Ascending aorta (tissue), 2 donors: ENCODE results near the gene TMEM18. TPM values are rescaled to one million over a fixed set of nuclear protein-coding genes. Genes with fewer than 3 reads are reported as not detected.
"Not testable (repeated sequence)": the region's sequence is repeated elsewhere in the genome, so short reads cannot be mapped to it uniquely, and the experiment has no call there.

ENCODE experiments used
- DNase-seq, 2 donors: peaks; one replicate each; pipeline ENCODE4 v3.0.0-alpha.2; 2019; ENCODE audit warnings: low spot score in 2 of 2
- H3K27ac ChIP-seq, 2 donors: fragments of 200-600 bp; sonication (generic); one replicate each; pipeline ENCODE4 v1.5.1; 2016 to 2017; ENCODE audit warnings: mild to moderate bottlenecking in 1 of 2
- H3K27me3 ChIP-seq: fragments of 200-600 bp; sonication (generic); one replicate; pipeline ENCODE4 v1.5.1; 2017
- H3K36me3 ChIP-seq, 2 donors: fragments of 200-600 bp; sonication (generic); one replicate each; pipeline ENCODE4 v1.5.1; 2016
- H3K4me1 ChIP-seq, 2 donors: fragments of 200-600 bp; sonication (generic); one replicate each; pipeline ENCODE4 v1.5.1; 2016 to 2017; ENCODE audit warnings: mild to moderate bottlenecking in 1 of 2
- H3K4me3 ChIP-seq, 2 donors: fragments of 200-600 bp; sonication (generic); one replicate each; pipeline ENCODE4 v1.5.1; 2016 to 2017; ENCODE audit warnings: mild to moderate bottlenecking in 1 of 2
- H3K9me3 ChIP-seq, 2 donors: fragments of 200-600 bp; sonication (generic); one replicate each; pipeline ENCODE4 v1.5.1; 2016
- intact Hi-C: fragments of 100-400 bp; cut with DNase I; formaldehyde crosslinking; loops from one replicate; pipeline ENCODE4 v1.15.1; 2023
- total RNA-seq: library from RNA; depleted of rRNA; stranded (reverse); fragments of >200 nt; gene quantifications from one replicate; pipeline ENCODE4 v1.1.0, GENCODE V29; 2016
- TF ChIP-seq, protein P1 (sequence below), 3 experiments: fragments of 200-600 bp in 2 of 3; fragments of 450-650 bp in 1 of 3; sonication (generic) in 2 of 3; IDR thresholded peaks; one replicate each; pipeline ENCODE4 v1.5.1; 2016 to 2019; ENCODE audit warnings: antibody characterized with exemption in 3 of 3, mild to moderate bottlenecking in 1 of 3, moderate library complexity in 1 of 3

TMEM18 gene
- total RNA-seq, 1 donor from 2014 or later: 6.4 TPM

GRCh38 chr2:688504-689076 is 11.4 kb upstream of the TMEM18 start:
- H3K36me3 ChIP-seq: no peaks in the 10 kb centered on the region
- no peak for DNase-seq
- H3K4me3 ChIP-seq: no peak overlapping the region
- peaks cover 5 to 11% of the 10 kb centered on the region in 2 donors for H3K4me1 ChIP-seq
- peak overlapping the region in 1 of 2 donors; percentile 35 for H3K27ac ChIP-seq
- no peaks in the 10 kb centered on the region for H3K27me3 ChIP-seq
- no peaks in the 10 kb centered on the region for H3K9me3 ChIP-seq
- intact Hi-C loops: loop anchor here (1.0 kb wide), 1 partner anchor 11 kb away; the partner anchor contains the start of gene TMEM18
- TF ChIP-seq, protein P1, sequence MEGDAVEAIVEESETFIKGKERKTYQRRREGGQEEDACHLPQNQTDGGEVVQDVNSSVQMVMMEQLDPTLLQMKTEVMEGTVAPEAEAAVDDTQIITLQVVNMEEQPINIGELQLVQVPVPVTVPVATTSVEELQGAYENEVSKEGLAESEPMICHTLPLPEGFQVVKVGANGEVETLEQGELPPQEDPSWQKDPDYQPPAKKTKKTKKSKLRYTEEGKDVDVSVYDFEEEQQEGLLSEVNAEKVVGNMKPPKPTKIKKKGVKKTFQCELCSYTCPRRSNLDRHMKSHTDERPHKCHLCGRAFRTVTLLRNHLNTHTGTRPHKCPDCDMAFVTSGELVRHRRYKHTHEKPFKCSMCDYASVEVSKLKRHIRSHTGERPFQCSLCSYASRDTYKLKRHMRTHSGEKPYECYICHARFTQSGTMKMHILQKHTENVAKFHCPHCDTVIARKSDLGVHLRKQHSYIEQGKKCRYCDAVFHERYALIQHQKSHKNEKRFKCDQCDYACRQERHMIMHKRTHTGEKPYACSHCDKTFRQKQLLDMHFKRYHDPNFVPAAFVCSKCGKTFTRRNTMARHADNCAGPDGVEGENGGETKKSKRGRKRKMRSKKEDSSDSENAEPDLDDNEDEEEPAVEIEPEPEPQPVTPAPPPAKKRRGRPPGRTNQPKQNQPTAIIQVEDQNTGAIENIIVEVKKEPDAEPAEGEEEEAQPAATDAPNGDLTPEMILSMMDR (IDR thresholded peaks at IDR 0.05): no peak

DNA sequence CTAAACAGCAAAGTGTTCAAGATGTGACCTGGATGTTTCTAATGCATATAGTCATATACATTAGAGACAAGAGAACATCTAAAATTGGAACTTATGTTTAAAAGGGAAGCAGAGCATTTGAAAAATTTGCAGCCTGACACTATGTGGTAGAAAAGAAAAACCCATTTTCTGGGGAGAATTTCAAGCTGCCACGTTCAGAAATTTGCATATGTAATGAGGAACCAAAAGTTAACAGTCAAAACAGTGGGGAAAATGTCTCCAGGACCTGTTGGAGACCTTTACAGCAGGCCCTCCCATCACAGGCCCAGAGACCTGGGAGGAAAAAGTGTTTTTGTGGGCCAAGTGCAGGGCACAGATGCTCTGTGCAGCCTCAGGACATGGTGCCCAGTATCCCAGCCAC is 8.2 kb upstream of the TMEM18 start:
- H3K4me3 ChIP-seq: no peak overlapping the region
- peaks cover 5 to 11% of the 10 kb centered on the region in 2 donors for H3K4me1 ChIP-seq
- H3K36me3 ChIP-seq: no peaks in the 10 kb centered on the region
- DNase-seq: no peak
- no peak overlapping the region for H3K27ac ChIP-seq
- no peaks in the 10 kb centered on the region for H3K27me3 ChIP-seq
- no peaks in the 10 kb centered on the region for H3K9me3 ChIP-seq
- TF ChIP-seq, protein P1 (IDR thresholded peaks at IDR 0.05): no peak
- intact Hi-C loops: no loop called here

- H3K9me3 ChIP-seq, intact Hi-C loops, H3K4me3 ChIP-seq, H3K27me3 ChIP-seq, DNase-seq, H3K27ac ChIP-seq, H3K4me1 ChIP-seq, H3K36me3 ChIP-seq: not testable (repeated sequence)
Measured at GRCh38 chr2:684913-685312, 7.7 kb upstream of the TMEM18 start.

DNA sequence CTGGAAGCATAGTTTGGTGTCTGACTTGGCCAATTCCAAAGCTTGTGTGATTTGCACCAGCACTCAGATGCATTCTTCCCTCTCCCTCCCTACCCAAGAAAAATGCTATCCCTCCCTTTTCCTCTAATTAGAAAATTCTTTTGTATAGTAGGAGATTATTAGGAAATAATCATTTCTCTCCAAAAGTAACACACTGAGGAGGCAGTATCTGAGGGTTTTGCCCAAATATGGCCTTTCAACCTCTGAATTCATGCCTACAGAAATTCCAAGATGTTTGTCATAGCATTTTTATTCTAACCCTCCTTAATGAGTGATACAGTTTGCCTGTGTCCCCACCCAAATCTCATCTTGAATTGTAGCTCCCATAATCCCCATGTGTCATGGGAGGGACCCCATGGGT is 5.0 kb upstream of the TMEM18 start:
- DNase-seq: no peak
- Histone ChIP-seq H3K9me3 (no peaks in the 10 kb centered on the region), H3K4me3 (no peak overlapping the region), H3K27me3 (no peaks in the 10 kb centered on the region), H3K4me1 (no peaks in the 10 kb centered on the region), H3K36me3 (no peaks in the 10 kb centered on the region), H3K27ac (no peak overlapping the region)
- TF ChIP-seq, protein P1 (IDR thresholded peaks at IDR 0.05): no peak
- intact Hi-C loops: no loop called here

DNA sequence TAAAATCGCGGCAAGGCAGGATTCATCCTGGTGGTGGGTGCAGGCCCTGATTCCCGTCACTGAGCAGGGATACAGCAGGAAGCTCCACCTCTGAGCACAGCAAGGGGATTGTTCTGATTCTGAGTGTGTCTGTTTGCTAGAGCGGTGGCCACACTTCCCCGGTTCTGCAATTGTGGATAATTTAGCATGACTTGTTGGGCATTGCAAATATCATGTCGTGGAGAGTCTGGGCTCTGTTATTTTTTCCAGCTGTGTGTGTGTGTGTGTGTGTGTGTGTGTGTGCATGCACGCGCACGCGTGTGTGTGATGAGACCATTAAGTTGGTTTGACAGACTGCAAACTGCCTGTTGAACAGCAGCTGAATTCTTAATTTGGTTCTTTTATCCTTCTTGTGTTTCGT is 4.1 kb upstream of the TMEM18 start:
- no peaks in the 10 kb centered on the region for H3K36me3 ChIP-seq
- H3K9me3 ChIP-seq: no peaks in the 10 kb centered on the region
- no peaks in the 10 kb centered on the region for H3K4me1 ChIP-seq
- no peaks in the 10 kb centered on the region for H3K27me3 ChIP-seq
- intact Hi-C loops: no loop called here
- no peak overlapping the region for H3K4me3 ChIP-seq
- TF ChIP-seq, protein P1 (IDR thresholded peaks at IDR 0.05): no peak
- H3K27ac ChIP-seq: no peak overlapping the region
- DNase-seq: no peak

- no peaks in the 10 kb centered on the region for H3K36me3 ChIP-seq
- TF ChIP-seq, protein P1 (IDR thresholded peaks at IDR 0.05): no peak
- no peaks in the 10 kb centered on the region for H3K9me3 ChIP-seq
- H3K4me1 ChIP-seq: no peaks in the 10 kb centered on the region
- H3K4me3 ChIP-seq: no peak overlapping the region
- H3K27ac ChIP-seq: no peak overlapping the region
- intact Hi-C loops: no loop called here
- H3K27me3 ChIP-seq: no peaks in the 10 kb centered on the region
- DNase-seq: no peak
Measured at GRCh38 chr2:680496-680895, 3.3 kb upstream of the TMEM18 start.
